ENCODE measurements around the gene XPNPEP2.

XPNPEP2 gene, protein sequence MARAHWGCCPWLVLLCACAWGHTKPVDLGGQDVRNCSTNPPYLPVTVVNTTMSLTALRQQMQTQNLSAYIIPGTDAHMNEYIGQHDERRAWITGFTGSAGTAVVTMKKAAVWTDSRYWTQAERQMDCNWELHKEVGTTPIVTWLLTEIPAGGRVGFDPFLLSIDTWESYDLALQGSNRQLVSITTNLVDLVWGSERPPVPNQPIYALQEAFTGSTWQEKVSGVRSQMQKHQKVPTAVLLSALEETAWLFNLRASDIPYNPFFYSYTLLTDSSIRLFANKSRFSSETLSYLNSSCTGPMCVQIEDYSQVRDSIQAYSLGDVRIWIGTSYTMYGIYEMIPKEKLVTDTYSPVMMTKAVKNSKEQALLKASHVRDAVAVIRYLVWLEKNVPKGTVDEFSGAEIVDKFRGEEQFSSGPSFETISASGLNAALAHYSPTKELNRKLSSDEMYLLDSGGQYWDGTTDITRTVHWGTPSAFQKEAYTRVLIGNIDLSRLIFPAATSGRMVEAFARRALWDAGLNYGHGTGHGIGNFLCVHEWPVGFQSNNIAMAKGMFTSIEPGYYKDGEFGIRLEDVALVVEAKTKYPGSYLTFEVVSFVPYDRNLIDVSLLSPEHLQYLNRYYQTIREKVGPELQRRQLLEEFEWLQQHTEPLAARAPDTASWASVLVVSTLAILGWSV

GRCh38 chrX:129738466-129739308 lies at the start of gene XPNPEP2:
Gene XPNPEP2 (plus strand): TSS chrX:129738979. CDS start chrX:129739214, 235 bp downstream.
- peak; percentile 64 for DNase-seq (ENCODE audit: low spot score)

DNA sequence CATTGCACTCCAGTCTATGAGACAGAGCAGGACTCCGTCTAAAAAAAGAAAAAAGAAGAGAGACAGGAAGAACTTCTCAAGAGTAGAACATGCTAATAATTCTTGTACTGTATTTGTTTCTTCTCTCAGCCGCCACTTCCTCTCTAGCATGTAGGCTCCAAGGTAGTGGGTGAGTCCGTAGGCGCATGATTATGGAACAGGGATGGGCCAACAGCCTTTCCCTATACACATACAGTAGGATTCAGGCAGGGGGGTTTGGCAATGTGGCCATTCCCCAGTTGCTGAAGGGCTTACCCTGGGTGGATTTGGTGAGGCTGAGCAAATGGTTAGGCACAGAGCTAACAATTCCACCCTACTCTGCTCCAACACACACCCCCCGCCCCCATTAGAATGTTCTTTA lies 49.0 kb upstream of the XPNPEP2 start:
- DNase-seq (ENCODE audit: low spot score), result no peak

GRCh38 chrX:129690435-129690834 lies 48.3 kb upstream of the XPNPEP2 start:
- no peak for DNase-seq (ENCODE audit: low spot score)

DNA sequence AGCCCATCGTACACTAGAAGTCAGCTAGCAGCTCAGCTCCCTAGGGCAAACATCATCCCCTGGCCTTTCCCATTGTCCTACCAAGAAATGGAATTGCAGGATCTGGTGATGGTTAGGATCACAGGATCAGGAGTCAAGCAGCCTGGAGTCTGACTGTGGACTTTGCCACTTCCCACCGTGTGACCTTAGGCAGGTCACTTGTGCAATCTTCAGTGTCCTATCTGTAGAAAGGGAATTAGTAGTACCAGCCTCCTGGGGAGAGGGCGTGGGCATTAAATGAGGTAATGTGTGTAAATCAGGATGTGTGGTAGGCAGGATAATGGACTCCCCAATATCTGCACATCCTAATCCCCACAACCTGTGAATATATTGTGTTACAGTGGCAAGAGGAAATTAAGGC lies 45.4 kb upstream of the XPNPEP2 start:
- DNase-seq (ENCODE audit: low spot score), result no peak

GRCh38 chrX:129694805-129695204 lies 44.0 kb upstream of the XPNPEP2 start:
- no peak for DNase-seq (ENCODE audit: low spot score)

- DNase-seq (ENCODE audit: low spot score), result no peak
These were observed 43.2 kb upstream of the XPNPEP2 start for GRCh38 chrX:129695535-129695934.

- DNase-seq (ENCODE audit: low spot score), result no peak
These were observed 42.8 kb upstream of the XPNPEP2 start for GRCh38 chrX:129695937-129696336.

DNA sequence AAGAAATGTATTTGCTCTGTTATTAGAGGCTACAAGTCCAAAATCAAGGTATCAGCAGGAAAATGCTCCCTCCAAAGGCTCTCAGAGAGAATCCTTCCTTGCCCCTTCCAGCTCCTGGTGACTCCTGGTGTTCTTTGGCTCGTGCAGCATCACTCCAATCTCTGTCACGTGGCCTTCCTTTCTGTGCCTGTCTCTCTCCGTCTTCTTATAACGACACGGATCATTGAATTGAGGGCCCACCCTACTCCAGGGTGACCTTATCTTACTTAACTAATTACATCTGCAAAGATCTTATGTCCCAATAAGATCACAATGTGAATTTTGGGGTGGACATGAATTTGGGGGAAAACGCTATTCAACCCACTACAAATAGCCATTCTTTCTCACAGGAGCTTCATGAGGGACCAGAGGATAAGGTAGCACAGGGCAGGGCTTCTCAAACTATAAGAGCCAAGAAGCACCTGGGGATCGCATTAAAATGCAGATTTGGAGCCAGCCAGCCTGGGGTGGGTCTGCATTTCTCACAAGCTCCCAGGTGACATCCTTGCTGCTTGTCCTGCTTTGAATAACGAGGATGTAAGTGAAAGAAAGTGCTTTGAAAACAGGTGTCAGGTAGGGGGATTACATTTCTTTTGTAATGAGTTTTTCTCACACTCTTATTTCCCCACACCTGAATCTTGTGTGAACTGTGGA lies 42.2 kb upstream of the XPNPEP2 start:
- no peak for DNase-seq (ENCODE audit: low spot score)

- DNase-seq (ENCODE audit: low spot score), result no peak
These were observed 41.5 kb upstream of the XPNPEP2 start for GRCh38 chrX:129697204-129697829.

GRCh38 chrX:129698150-129698549 lies 40.6 kb upstream of the XPNPEP2 start:
- DNase-seq (ENCODE audit: low spot score), result no peak

GRCh38 chrX:129700536-129700935 lies 38.2 kb upstream of the XPNPEP2 start:
- no peak for DNase-seq (ENCODE audit: low spot score)

- DNase-seq (ENCODE audit: low spot score), result peak; percentile 60
These were observed 37.1 kb upstream of the XPNPEP2 start for GRCh38 chrX:129701624-129702069.

DNA sequence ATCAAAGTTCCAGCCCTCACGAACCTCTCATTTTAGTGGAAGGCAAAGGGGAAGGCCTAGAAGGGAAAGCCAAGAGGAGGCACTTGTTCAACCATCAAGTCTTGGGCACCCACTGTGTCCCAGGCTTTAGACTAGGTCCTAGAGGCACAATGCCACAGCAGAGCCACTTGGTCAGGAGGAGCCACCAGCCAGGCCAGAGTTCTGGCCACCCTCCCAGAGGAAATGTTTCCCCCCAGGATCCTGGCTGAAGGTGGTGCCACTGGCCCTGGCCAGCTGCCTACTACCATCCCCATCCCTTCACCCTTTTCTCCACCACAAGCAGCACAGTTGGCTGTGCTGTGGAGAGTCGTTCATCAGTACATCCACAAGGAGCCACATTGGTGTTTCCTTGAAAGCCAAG lies 34.3 kb upstream of the XPNPEP2 start:
- no peak for DNase-seq (ENCODE audit: low spot score)

DNA sequence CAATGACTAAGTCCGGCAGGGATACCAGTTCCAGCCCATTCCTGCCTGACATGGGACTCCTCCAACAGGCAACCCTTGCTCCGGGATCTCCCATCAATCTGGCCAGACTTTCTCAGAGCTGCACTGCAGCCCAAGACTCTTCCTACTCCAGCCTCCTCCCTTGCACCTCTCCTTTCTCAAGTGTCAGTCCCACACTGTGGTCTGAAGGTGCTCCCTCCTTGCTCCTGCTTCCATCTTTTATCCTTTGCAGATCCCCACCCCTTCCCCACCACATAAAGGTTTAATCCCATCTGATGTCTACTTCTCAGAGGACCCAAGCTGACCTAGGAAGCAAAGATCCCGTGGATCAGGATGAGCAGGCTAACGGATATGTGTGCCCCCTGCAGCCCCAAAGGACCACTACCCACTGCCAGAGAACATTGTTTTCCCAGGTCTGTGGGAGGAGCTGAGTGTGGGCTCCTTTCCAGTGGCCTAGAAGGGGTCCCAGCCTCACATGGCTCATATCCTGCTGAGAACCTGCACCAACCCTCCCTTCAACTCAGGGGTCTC lies 33.3 kb upstream of the XPNPEP2 start:
- DNase-seq (ENCODE audit: low spot score), result no peak

GRCh38 chrX:129705988-129706387 lies 32.8 kb upstream of the XPNPEP2 start:
- DNase-seq (ENCODE audit: low spot score), result no peak

DNA sequence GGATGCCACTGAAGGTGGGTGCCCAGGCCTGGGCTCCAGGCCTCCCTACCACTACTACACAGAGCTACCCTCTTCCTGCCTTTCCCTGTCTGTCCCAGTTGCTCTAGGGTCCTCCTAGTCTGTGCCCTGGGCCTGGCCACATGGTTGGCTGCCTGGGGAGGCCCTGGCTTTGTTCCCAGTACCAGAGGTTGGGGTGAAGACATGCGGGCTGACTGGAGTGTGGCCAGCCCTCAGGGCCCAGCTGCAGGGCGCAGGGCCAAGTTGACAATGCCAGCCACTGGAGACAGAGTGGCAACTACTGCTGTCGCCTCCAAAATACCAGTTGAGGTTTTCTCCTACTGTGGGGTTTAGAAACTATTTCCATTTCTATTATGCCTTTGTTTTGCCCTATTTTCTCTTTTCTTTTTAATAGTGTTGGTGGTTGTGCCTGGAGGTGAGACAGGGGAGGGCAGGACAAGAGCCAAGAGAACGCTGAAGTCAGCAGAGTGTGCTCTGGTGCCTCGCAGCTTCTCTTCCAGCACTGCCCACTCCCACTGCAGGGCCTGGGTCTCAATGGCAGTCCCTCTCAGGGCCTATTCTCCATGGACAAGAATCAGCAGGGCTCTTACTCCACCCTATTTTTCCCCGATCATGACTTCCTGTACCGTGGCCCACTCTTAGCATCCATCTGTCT lies 32.2 kb upstream of the XPNPEP2 start:
- no peak for DNase-seq (ENCODE audit: low spot score)

GRCh38 chrX:129714581-129714980 lies 24.2 kb upstream of the XPNPEP2 start:
- no peak for DNase-seq (ENCODE audit: low spot score)

DNA sequence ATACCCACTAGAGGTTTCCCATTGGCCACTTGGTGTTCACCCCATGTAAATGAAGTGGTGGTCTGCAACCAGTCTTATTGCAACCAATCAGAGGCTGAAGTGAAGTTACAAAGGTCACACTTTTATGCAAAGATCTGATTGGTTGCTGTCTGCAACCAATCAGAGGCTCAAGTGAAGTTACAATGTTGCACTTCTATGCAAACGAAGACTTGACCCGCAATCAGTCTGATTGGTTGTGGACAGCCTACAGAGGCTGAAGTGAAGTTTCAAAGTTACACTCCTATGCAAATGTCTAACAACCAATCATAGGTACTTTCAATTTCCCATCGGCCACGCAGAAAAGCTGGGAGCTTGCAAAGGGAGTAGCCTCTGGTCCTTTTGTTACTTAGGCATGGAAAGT lies 22.3 kb upstream of the XPNPEP2 start:
- DNase-seq (ENCODE audit: low spot score), result no peak

GRCh38 chrX:129717892-129718291 lies 20.9 kb upstream of the XPNPEP2 start:
- peak; percentile 79 for DNase-seq (ENCODE audit: low spot score)

GRCh38 chrX:129718676-129719075 lies 20.1 kb upstream of the XPNPEP2 start:
- no peak for DNase-seq (ENCODE audit: low spot score)

- DNase-seq (ENCODE audit: low spot score), result no peak
These were observed 19.5 kb upstream of the XPNPEP2 start for GRCh38 chrX:129719268-129719667.
